ENCODE measurements around the gene SAT2.
A peak's percentile ranks its signal among the peaks of the same experiment; 100 is the strongest.
"Not testable (repeated sequence)": the region's sequence is repeated elsewhere in the genome, so short reads cannot be mapped to it uniquely, and the experiment has no call there.

Gene SAT2

GRCh38 chr17:7627250-7628121 lies at the start of gene SAT2:
SAT2 (minus strand) TSS chr17:7627821; CDS start chr17:7627635, 186 bp downstream.
- DNase-seq (peak; percentile 88), ATAC-seq (peak; percentile 98)

DNA sequence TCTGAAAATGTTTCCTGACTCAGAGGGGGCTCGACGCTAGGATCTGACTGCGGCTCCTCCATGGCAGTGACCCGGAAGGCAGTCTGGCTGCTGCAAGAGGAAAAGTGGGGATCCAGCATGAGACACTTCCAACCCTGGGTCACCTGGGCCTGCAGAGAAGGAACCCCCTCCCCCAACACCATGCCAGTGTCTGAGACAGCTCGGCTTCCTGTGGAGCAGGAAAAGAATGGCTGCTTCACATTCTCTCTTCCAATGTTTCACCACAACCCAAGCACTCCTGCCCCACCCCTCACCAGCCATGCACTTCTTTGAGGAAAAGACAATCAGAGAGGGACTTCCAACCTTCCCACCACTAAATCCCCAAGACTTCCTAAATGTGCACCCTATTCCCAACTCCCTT lies 48.9 kb upstream of the SAT2 start:
- DNase-seq (no peak), ATAC-seq (no peak)

- DNase-seq (no peak), ATAC-seq (no peak)
These were observed 47.3 kb upstream of the SAT2 start for GRCh38 chr17:7674934-7675333.

DNA sequence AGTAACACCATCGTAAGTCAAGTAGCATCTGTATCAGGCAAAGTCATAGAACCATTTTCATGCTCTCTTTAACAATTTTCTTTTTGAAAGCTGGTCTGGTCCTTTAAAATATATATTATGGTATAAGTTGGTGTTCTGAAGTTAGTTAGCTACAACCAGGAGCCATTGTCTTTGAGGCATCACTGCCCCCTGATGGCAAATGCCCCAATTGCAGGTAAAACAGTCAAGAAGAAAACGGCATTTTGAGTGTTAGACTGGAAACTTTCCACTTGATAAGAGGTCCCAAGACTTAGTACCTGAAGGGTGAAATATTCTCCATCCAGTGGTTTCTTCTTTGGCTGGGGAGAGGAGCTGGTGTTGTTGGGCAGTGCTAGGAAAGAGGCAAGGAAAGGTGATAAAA lies 45.6 kb upstream of the SAT2 start:
- DNase-seq (peak; percentile 61), ATAC-seq (no peak)

DNA sequence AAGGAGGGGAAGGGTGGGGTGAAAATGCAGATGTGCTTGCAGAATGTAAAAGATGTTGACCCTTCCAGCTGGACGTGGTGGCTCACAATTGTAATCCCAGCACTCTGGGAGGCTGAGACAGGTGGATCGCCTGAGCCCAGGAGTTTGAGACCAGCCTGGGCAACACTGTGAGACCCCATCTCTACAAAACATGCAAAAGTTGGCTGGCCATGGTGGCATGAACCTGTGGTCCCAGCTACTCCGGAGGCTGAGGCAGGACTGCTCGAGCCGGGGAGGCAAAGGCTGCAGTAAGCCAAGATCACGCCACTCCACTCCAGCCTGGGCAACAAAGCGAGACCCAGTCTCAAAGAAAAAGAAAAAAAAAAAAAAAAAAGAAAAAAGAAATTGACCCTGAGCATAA lies 40.9 kb upstream of the SAT2 start:
- DNase-seq (no peak), ATAC-seq (no peak)

- no peak for ATAC-seq
- no peak for DNase-seq
These were observed 40.2 kb upstream of the SAT2 start for GRCh38 chr17:7667656-7668406.

DNA sequence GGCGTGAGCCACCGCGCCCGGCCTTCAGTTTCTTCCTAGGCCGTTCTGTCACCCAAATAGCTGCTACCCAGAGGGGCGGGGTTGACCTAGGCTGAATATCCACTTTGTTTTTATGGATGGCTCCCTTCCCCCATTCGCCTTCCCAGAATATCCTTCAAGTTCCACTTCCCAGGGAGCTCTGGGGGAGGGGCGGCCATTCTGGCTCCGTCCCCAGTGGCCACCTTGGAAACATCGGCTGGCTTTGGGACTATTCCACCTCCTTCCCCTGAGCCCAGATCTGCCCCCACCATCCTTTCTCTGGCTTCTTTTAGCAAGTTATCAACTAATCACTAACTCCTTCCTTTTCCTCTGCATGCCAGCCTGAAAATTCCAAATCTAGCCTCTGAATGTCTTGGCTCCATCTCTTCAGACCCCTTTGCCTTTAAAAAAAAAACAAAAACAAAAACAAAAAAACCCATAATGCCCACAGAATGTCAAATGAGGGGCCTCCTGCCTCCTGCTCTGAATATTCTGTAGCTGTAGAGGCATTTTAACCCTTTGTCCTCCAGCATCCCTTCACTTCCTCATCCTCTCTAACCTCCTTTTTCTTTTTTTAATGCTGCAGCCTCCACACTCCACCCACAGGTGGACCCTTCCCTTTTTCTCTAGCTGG lies 29.5 kb upstream of the SAT2 start:
- DNase-seq (no peak), ATAC-seq (no peak)

GRCh38 chr17:7655541-7655840 lies 27.9 kb upstream of the SAT2 start:
- no peak for DNase-seq
- no peak for ATAC-seq

- DNase-seq: no peak
- ATAC-seq: no peak
These were observed 27.4 kb upstream of the SAT2 start for GRCh38 chr17:7654832-7655540.

DNA sequence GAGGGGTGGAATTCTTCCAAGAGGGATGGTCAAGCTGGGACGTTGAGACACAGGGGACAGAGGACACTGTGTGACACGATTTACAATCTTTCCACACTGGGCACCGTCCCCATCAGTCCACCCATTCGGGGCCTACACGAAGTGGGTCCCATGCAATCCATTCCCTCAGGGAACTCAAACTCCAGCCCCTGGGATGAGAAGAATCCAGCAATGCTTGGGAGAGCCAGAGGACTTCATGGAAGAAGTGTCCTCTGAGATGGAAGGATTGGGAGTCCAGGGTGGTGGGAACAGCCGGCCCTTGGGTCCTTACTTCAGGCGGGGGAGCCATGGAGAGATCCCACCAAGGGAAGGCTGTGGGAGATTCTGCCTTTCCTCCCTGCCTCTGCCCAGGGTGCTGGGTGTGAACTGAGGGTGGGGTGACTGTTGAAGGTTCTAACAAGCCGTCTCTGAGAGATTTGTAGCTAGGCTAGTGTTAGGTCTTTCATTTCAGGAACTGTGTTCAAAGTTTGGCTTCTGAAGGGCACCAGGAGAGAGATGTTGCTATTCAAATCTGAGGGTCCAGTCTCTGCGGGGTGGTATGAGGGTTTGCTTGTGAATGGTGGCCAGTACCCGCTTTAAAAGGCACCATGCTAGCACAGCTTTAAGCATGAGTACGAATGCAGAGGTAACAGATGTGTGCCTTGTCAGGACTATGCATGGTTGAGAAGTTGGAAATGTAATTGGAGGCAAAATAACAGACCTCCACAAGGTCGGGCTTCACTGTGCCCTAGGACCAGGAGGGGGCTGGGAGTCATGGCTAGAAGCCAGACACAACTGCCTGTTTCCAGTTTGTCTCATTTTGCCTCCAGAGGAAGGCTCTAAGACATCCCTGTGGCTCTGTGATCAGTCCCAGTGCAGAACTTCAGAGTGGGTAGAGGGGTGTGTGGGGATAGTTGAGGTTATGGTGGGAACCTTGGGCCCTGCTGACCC lies 25.1 kb upstream of the SAT2 start:
- DNase-seq (no peak), ATAC-seq (no peak)

DNA sequence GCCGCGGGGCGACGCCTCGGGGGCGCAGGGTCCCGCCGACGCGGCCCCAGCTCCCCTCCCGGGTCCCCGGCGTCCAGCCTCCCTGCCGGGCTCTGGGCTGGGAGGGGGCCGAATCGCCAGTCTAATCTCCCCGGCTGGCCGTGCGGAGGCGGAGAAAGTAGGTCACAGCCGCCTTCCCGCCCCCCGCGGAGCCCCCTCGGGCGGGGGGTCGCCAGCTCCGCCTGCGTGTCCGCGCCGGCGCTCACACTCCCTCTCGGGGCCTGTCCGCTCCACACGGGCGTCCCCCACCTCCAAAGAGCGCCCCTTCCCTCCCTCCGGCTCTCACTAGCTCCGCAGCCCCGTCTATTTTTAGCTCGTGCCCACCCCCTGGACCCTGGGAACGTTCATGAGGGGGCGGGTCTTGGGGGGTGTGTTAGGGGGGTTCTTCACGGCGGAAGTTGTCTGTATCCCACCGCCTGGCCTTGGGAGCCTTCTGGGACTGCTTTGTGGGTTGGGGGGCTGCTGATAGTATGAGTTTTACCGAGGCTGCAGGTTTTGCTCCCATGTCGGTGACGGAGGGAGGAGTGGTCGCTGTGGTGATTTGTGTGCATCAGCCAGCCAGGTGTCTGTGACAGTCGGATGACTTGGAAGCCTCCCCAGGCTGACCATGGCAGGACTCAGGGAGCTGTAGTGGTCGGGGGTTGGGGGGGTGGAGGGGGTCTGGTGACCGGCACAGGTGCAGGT lies 24.2 kb upstream of the SAT2 start:
- ATAC-seq: no peak
- DNase-seq: no peak

- ATAC-seq: no peak
- DNase-seq: no peak
These were observed 23.6 kb upstream of the SAT2 start for GRCh38 chr17:7651097-7651664.

GRCh38 chr17:7650509-7651096 lies 23.0 kb upstream of the SAT2 start, which contains the start of gene ATP1B2:
ATP1B2 (plus strand) TSS chr17:7650926; CDS start chr17:7651519, 593 bp downstream.
- ATAC-seq (peak; percentile 86), DNase-seq (peak; percentile 75)

- no peak for DNase-seq
- no peak for ATAC-seq
These were observed 19.4 kb upstream of the SAT2 start for GRCh38 chr17:7647018-7647417.

GRCh38 chr17:7646457-7646856 lies 18.8 kb upstream of the SAT2 start:
- no peak for ATAC-seq
- no peak for DNase-seq

DNA sequence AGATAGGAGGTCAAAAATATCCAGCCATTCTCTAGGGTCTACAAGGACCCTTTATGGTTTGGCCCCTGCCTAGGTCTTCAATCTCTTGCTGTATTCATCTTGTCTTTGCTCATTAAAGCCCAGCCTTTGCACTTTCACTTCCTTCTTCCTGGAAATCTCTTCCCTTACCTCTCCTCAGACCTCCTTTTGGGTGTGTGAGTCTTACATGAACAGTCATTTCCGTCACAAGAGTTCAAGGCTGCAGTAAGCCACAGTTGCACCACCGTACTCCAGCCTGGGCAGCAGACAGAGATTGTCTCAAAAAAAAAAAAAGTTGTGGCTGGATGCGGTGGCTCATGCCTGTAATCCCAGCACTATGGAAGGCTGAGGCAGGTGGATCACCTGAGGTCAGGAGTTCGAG lies 17.2 kb upstream of the SAT2 start:
- ATAC-seq (no peak), DNase-seq (no peak)

- ATAC-seq, DNase-seq: not testable (repeated sequence)
These were observed 14.0 kb upstream of the SAT2 start for GRCh38 chr17:7641635-7642034.

- ATAC-seq (no peak), DNase-seq (no peak)
These were observed 13.2 kb upstream of the SAT2 start for GRCh38 chr17:7640783-7641182.

- ATAC-seq (no peak), DNase-seq (no peak)
These were observed 8.5 kb upstream of the SAT2 start for GRCh38 chr17:7636163-7636562.

DNA sequence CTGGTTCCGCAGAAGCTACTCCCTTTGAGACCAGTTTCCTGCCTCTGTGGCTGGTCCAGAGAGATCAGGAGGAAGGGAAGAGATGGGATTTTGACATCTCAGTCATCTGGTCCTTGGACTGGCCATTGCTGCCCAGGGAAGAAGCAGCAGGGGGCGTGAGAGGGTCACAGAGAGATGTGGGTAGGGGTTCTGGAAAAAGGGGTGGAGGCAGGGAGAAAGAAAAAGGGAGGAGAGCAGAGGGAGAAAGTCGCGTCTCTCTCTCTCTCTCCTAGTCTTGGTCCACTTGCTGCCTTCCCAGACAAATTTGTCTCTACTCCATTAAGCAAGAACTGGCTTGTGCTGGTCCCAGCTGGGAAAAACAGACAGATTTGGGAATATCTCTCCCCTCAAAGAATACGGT lies 6.8 kb upstream of the SAT2 start:
- DNase-seq (peak; percentile 46), ATAC-seq (no peak)
